NCI-H2171 (cell line): ENCODE data around the gene TTC23L.
A peak's percentile ranks its signal among the peaks of the same experiment; 100 is the strongest.

Source experiments
- DNase-seq: peaks from one replicate; lab custom pipeline; 2025; lab: John Stamatoyannopoulos, UW

The TTC23L gene

GRCh38 chr5:34870382-34870781, 31.4 kb downstream of the TTC23L start:
- no peak for DNase-seq

- DNase-seq, result no peak
Measured at GRCh38 chr5:34876275-34876674, 37.3 kb downstream of the TTC23L start.

- DNase-seq, result no peak
Measured at GRCh38 chr5:34881246-34881645, 42.3 kb downstream of the TTC23L start.

- DNase-seq, result no peak
Measured at GRCh38 chr5:34886392-34887119, 47.6 kb downstream of the TTC23L start.

- DNase-seq, result no peak
Measured at GRCh38 chr5:34889394-34889793, 50.4 kb downstream of the TTC23L start.

- DNase-seq, result no peak
Measured at GRCh38 chr5:34891981-34892380, 53.0 kb downstream of the TTC23L start.

- DNase-seq, result no peak
Measured at GRCh38 chr5:34892414-34892813, 53.5 kb downstream of the TTC23L start.

- DNase-seq, result no peak
Measured at GRCh38 chr5:34894716-34895115, 55.8 kb downstream of the TTC23L start.

- no peak for DNase-seq
Measured at GRCh38 chr5:34895641-34896419, 56.9 kb downstream of the TTC23L start.

- no peak for DNase-seq
Measured at GRCh38 chr5:34897646-34898045, 58.7 kb downstream of the TTC23L start.

- DNase-seq, result peak; percentile 68
Measured at GRCh38 chr5:34898258-34898895, 59.4 kb downstream of the TTC23L start.

- no peak for DNase-seq
Measured at GRCh38 chr5:34899066-34899465, 60.1 kb downstream of the TTC23L start.

- DNase-seq, result no peak
Measured at GRCh38 chr5:34900652-34901051, 61.7 kb downstream of the TTC23L start.

GRCh38 chr5:34903260-34903659, 64.3 kb downstream of the TTC23L start:
- no peak for DNase-seq

GRCh38 chr5:34905564-34905963, 66.6 kb downstream of the TTC23L start:
- no peak for DNase-seq

GRCh38 chr5:34913072-34913471, 74.1 kb downstream of the TTC23L start:
- no peak for DNase-seq

- DNase-seq, result no peak
Measured at GRCh38 chr5:34914671-34915138, 75.7 kb downstream of the TTC23L start.

- peak; percentile 98 for DNase-seq
Measured at GRCh38 chr5:34915139-34915855, 76.3 kb downstream of the TTC23L start, which contains the start of the genes BRIX1 and RAD1. Gene BRIX1 (plus strand): TSS chr5:34915711. CDS start chr5:34915739, 28 bp downstream. Gene RAD1 (minus strand): TSS chr5:34915504. CDS start chr5:34914892, 612 bp downstream.

GRCh38 chr5:34915856-34916192, 76.9 kb downstream of the TTC23L start:
- DNase-seq, result no peak

GRCh38 chr5:34916518-34916917, 77.6 kb downstream of the TTC23L start:
- no peak for DNase-seq

GRCh38 chr5:34918025-34918424, 79.1 kb downstream of the TTC23L start:
- no peak for DNase-seq

- DNase-seq, result no peak
Measured at GRCh38 chr5:34919077-34919476, 80.1 kb downstream of the TTC23L start.
